GM12873 (cell line): Measurements from ENCODE around the gene EGFL8.

ENCODE experiments used
- CTCF ChIP-seq: IDR thresholded peaks from 2 replicates; pipeline ENCODE4 v1.5.1; 2012; ENCODE audit warnings: low read depth, mild to moderate bottlenecking, moderate library complexity, low read length, control low read depth; ENCODE audit not compliant: insufficient read depth; ENCODE audit errors: missing control alignments

EGFL8 gene

GRCh38 chr6:32173051-32173727, 8.8 kb downstream of the EGFL8 start:
- TF ChIP-seq CTCF = no peak

GRCh38 chr6:32174416-32174815, 10.0 kb downstream of the EGFL8 start:
- no peak for TF ChIP-seq CTCF

GRCh38 chr6:32175322-32175710, 10.9 kb downstream of the EGFL8 start:
- no peak for TF ChIP-seq CTCF

- TF ChIP-seq CTCF = no peak
Measured at GRCh38 chr6:32175711-32176475, 11.5 kb downstream of the EGFL8 start, which contains the start of gene AGPAT1. TSS of gene AGPAT1 (minus strand) at chr6:32176084. CDS start at chr6:32171496, 4,588 bp downstream.

- TF ChIP-seq CTCF = no peak
Measured at GRCh38 chr6:32176476-32177182, 12.2 kb downstream of the EGFL8 start.

- no peak for TF ChIP-seq CTCF
Measured at GRCh38 chr6:32177183-32177787, 12.9 kb downstream of the EGFL8 start.

GRCh38 chr6:32177788-32178546, 13.6 kb downstream of the EGFL8 start, which contains the start of gene RNF5:
TSS of gene RNF5 (plus strand) at chr6:32178405. CDS start at chr6:32178512, 107 bp downstream.
- no peak for TF ChIP-seq CTCF
